ENCODE data around the gene PALM3.

DNA sequence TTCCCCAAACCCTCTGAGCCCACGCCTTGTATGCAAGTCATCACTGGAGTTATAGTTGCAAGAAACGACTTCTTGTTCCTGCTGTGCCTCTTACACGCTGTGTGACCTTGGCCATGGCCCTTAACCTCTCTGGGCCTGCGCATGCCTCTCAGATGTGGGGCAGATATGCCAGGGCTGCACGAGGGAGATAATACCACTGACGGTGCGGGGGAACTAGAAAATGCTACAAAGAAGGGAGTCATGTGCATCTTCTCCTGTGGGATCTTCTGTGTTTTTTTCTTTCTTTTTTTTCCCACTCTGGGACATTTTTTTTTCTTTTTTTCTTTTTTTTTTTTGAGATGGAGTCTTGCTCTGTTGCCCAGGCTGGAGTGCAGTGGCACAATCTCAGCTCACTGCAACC lies 33.0 kb upstream of the PALM3 start:
- TF ChIP-seq, protein P1, sequence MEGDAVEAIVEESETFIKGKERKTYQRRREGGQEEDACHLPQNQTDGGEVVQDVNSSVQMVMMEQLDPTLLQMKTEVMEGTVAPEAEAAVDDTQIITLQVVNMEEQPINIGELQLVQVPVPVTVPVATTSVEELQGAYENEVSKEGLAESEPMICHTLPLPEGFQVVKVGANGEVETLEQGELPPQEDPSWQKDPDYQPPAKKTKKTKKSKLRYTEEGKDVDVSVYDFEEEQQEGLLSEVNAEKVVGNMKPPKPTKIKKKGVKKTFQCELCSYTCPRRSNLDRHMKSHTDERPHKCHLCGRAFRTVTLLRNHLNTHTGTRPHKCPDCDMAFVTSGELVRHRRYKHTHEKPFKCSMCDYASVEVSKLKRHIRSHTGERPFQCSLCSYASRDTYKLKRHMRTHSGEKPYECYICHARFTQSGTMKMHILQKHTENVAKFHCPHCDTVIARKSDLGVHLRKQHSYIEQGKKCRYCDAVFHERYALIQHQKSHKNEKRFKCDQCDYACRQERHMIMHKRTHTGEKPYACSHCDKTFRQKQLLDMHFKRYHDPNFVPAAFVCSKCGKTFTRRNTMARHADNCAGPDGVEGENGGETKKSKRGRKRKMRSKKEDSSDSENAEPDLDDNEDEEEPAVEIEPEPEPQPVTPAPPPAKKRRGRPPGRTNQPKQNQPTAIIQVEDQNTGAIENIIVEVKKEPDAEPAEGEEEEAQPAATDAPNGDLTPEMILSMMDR (IDR thresholded peaks at IDR 0.05), result no peak
- TF ChIP-seq POLR2A (IDR thresholded peaks at IDR 0.05), result no peak
- no peak for TF ChIP-seq POLR2AphosphoS5 (IDR thresholded peaks at IDR 0.05)
- TF ChIP-seq EP300 (IDR thresholded peaks at IDR 0.05), result no peak
